Measurements from ENCODE around the gene OPA3.
"Not testable (repeated sequence)": the region's sequence is repeated elsewhere in the genome, so short reads cannot be mapped to it uniquely, and the experiment has no call there.

Gene OPA3

GRCh38 chr19:45584332-45585157 lies at the start of gene OPA3:
OPA3 (minus strand) TSS chr19:45584802; CDS start chr19:45584764, 38 bp downstream.
- peak; percentile 98 for DNase-seq

- DNase-seq, result peak; percentile 53
Observed at GRCh38 chr19:45632468-45633196, 48.0 kb upstream of the OPA3 start.

GRCh38 chr19:45630463-45630862 lies 45.9 kb upstream of the OPA3 start:
- DNase-seq, result no peak

GRCh38 chr19:45629704-45630103 lies 45.1 kb upstream of the OPA3 start:
- DNase-seq, result no peak

GRCh38 chr19:45628219-45628618 lies 43.6 kb upstream of the OPA3 start:
- DNase-seq, result not testable (repeated sequence)

GRCh38 chr19:45623984-45624383 lies 39.4 kb upstream of the OPA3 start:
- DNase-seq, result no peak

GRCh38 chr19:45621976-45622503 lies 37.4 kb upstream of the OPA3 start:
- no peak for DNase-seq

- no peak for DNase-seq
Observed at GRCh38 chr19:45621389-45621788, 36.8 kb upstream of the OPA3 start.

GRCh38 chr19:45616704-45617017 lies 32.1 kb upstream of the OPA3 start:
- DNase-seq, result no peak

- DNase-seq, result no peak
Observed at GRCh38 chr19:45615795-45616703, 31.4 kb upstream of the OPA3 start.

- not testable (repeated sequence) for DNase-seq
Observed at GRCh38 chr19:45615056-45615455, 30.5 kb upstream of the OPA3 start.

GRCh38 chr19:45613926-45614725 lies 29.5 kb upstream of the OPA3 start:
- DNase-seq, result no peak

GRCh38 chr19:45608948-45609347 lies 24.3 kb upstream of the OPA3 start:
- DNase-seq, result no peak

GRCh38 chr19:45607071-45608029 lies 22.7 kb upstream of the OPA3 start:
- peak; percentile 5 for DNase-seq

- no peak for DNase-seq
Observed at GRCh38 chr19:45601524-45602374, 17.1 kb upstream of the OPA3 start, which contains the start of gene GPR4. GPR4 (minus strand) TSS chr19:45602212; CDS start chr19:45591866, 10,346 bp downstream.

GRCh38 chr19:45601115-45601514 lies 16.5 kb upstream of the OPA3 start:
- no peak for DNase-seq

- no peak for DNase-seq
Observed at GRCh38 chr19:45600340-45600885, 15.8 kb upstream of the OPA3 start.

- DNase-seq, result no peak
Observed at GRCh38 chr19:45599286-45599685, 14.7 kb upstream of the OPA3 start.

- DNase-seq, result no peak
Observed at GRCh38 chr19:45598267-45599001, 13.8 kb upstream of the OPA3 start.

Data from DMS79 (cell line).